OCI-LY1 (cell line): ENCODE data around the gene SIM2.

Source experiments
- H2AFZ ChIP-seq: fragments of 200-600 bp; sonication (generic), shearing (Covaris generic); 2 replicates; pipeline ENCODE4 v1.6.0; 2014; ENCODE audit warnings: antibody characterized with exemption, mild to moderate bottlenecking, low read length
- H3F3A ChIP-seq: fragments of 200-600 bp; sonication (generic), shearing (Covaris generic); 2 replicates; pipeline ENCODE4 v1.6.0; 2014; ENCODE audit warnings: mild to moderate bottlenecking, antibody characterized with exemption, low read length, moderate library complexity; ENCODE audit not compliant: insufficient read depth
- H3K27ac ChIP-seq: fragments of 200-600 bp; sonication (generic); 2 replicates; pipeline ENCODE4 v1.5.1; 2014; ENCODE audit warnings: low read length, mixed run types, mild to moderate bottlenecking, low read depth; ENCODE audit not compliant: poor library complexity, severe bottlenecking
- H3K27me3 ChIP-seq: fragments of 200-600 bp; sonication (generic); 2 replicates; pipeline ENCODE4 v1.6.0; 2014; ENCODE audit warnings: antibody characterized with exemption, mild to moderate bottlenecking, low read length, moderate library complexity; ENCODE audit not compliant: insufficient read depth
- H3K36me3 ChIP-seq: fragments of 200-600 bp; sonication (generic); 2 replicates; pipeline ENCODE4 v1.6.1; 2014; ENCODE audit warnings: mild to moderate bottlenecking, antibody characterized with exemption, low read length, moderate library complexity, mixed read lengths; ENCODE audit not compliant: insufficient read depth
- H3K4me1 ChIP-seq: fragments of 200-600 bp; sonication (generic); 2 replicates; pipeline ENCODE4 v1.5.1; 2014; ENCODE audit warnings: mild to moderate bottlenecking, low read length, moderate library complexity; ENCODE audit not compliant: insufficient read depth, severe bottlenecking
- H3K4me2 ChIP-seq: fragments of 200-600 bp; sonication (generic), shearing (Covaris generic); 2 replicates; pipeline ENCODE4 v1.6.1; 2014; ENCODE audit warnings: low read length
- H3K4me3 ChIP-seq: fragments of 200-600 bp; sonication (generic); 2 replicates; pipeline ENCODE4 v1.5.1; 2014; ENCODE audit warnings: low read length, low read depth, mild to moderate bottlenecking, mixed read lengths; ENCODE audit not compliant: poor library complexity, severe bottlenecking
- H3K79me2 ChIP-seq: fragments of 200-600 bp; shearing (Covaris generic); 2 replicates; pipeline ENCODE4 v1.6.1; 2016; ENCODE audit warnings: mixed run types, low read length, mixed read lengths; ENCODE audit not compliant: insufficient read depth
- H3K9ac ChIP-seq: fragments of 200-600 bp; sonication (generic), shearing (Covaris generic); 2 replicates; pipeline ENCODE4 v1.6.1; 2014; ENCODE audit warnings: mild to moderate bottlenecking, low read length, mixed read lengths
- H3K9me2 ChIP-seq: fragments of 200-600 bp; sonication (generic), shearing (Covaris generic); 2 replicates; pipeline ENCODE4 v1.6.1; 2014; ENCODE audit warnings: low read depth, mild to moderate bottlenecking, low read length, mixed read lengths
- H3K9me3 ChIP-seq: fragments of 200-600 bp; shearing (Covaris generic); 2 replicates; pipeline ENCODE4 v1.6.1; 2014; ENCODE audit warnings: low read length, mixed read lengths
- H4K20me1 ChIP-seq: fragments of 200-600 bp; sonication (generic), shearing (Covaris generic); 2 replicates; pipeline ENCODE4 v1.6.0; 2016; ENCODE audit warnings: mild to moderate bottlenecking, low read length; ENCODE audit not compliant: insufficient read depth
- EZH2 ChIP-seq: fragments of 200-600 bp; sonication (generic), shearing (Covaris generic); IDR thresholded peaks from 2 replicates; pipeline ENCODE4 v1.8.0; 2017; ENCODE audit warnings: borderline replicate concordance, mixed run types, mild to moderate bottlenecking, antibody characterized with exemption, low read length, moderate library complexity, mixed read lengths
- TF ChIP-seq, protein P1 (sequence below): fragments of 200-600 bp; sonication (generic), shearing (Covaris generic); IDR thresholded peaks from 2 replicates; pipeline ENCODE4 v1.5.1; 2017; ENCODE audit warnings: mild to moderate bottlenecking, antibody characterized with exemption, low read length, moderate library complexity, mixed read lengths

The SIM2 gene

DNA sequence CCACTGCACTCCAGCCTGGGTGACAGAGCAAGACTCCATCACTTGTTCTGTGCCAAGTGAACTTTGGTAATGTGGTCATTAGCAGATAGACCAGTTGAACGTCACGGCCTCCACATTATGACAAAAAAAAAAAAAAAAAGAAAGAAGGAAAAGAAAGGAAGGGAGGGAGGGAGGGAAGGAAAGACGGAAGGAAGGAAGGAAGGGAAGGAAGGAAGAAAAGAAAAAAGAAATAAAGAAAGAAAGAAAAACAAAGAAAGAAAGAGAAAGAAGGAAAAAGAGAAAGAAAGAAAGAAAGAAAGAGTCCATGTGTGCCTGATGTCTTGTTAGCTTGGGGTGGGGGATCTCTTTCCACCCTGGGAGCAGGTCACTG is 45.3 kb downstream of the SIM2 start:
- H4K20me1 ChIP-seq = no peaks in the 10 kb centered on the region
- no peak for TF ChIP-seq EZH2
- TF ChIP-seq, protein P1, sequence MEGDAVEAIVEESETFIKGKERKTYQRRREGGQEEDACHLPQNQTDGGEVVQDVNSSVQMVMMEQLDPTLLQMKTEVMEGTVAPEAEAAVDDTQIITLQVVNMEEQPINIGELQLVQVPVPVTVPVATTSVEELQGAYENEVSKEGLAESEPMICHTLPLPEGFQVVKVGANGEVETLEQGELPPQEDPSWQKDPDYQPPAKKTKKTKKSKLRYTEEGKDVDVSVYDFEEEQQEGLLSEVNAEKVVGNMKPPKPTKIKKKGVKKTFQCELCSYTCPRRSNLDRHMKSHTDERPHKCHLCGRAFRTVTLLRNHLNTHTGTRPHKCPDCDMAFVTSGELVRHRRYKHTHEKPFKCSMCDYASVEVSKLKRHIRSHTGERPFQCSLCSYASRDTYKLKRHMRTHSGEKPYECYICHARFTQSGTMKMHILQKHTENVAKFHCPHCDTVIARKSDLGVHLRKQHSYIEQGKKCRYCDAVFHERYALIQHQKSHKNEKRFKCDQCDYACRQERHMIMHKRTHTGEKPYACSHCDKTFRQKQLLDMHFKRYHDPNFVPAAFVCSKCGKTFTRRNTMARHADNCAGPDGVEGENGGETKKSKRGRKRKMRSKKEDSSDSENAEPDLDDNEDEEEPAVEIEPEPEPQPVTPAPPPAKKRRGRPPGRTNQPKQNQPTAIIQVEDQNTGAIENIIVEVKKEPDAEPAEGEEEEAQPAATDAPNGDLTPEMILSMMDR = no peak
- no peaks in the 10 kb centered on the region for H3K36me3 ChIP-seq
- H3K9me2 ChIP-seq = no peaks in the 10 kb centered on the region
- no peaks in the 10 kb centered on the region for H3K79me2 ChIP-seq
- no peak overlapping the region for H3K9ac ChIP-seq
- no peaks in the 10 kb centered on the region for H3F3A ChIP-seq
- no peak overlapping the region for H3K27ac ChIP-seq
- no peak overlapping the region for H3K4me2 ChIP-seq
- no peak overlapping the region for H2AFZ ChIP-seq
- H3K9me3 ChIP-seq = no peaks in the 10 kb centered on the region
- no peaks in the 10 kb centered on the region for H3K4me1 ChIP-seq
- H3K27me3 ChIP-seq = no peaks in the 10 kb centered on the region
- H3K4me3 ChIP-seq = no peak overlapping the region

- Histone ChIP-seq H3K36me3 (no peaks in the 10 kb centered on the region), H3K4me2 (no peak overlapping the region), H3K9me2 (no peaks in the 10 kb centered on the region), H3K4me3 (no peak overlapping the region), H3K27me3 (no peaks in the 10 kb centered on the region), H3K79me2 (no peaks in the 10 kb centered on the region), H2AFZ (no peak overlapping the region), H3K9me3 (no peaks in the 10 kb centered on the region), H3K4me1 (no peaks in the 10 kb centered on the region), H3F3A (no peaks in the 10 kb centered on the region), H3K9ac (no peak overlapping the region), H4K20me1 (no peaks in the 10 kb centered on the region), H3K27ac (no peak overlapping the region)
- TF ChIP-seq, protein P1 = no peak
- no peak for TF ChIP-seq EZH2
These were observed 45.8 kb downstream of the SIM2 start for GRCh38 chr21:36744560-36745231.

DNA sequence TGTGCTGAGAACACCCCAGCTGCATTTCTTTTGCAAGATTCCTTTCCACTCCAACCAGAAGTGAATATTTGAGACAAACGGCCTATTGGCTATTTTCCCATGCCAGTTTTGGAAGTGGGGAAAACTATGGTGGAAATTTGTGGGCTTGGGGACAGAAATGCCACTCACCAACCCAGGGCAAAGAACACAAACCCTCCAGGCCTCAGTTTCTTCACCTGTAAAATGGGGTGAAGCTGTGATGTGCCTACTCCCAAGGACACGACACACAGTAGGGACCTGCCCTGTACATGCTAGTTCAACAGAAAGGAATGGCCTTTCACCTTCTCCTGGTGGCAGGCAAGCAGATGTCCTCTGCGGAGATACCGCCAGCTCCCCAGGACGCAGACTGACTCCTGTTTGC is 46.5 kb downstream of the SIM2 start:
- H3K4me2 ChIP-seq = no peak overlapping the region
- H3K9me3 ChIP-seq = no peaks in the 10 kb centered on the region
- H2AFZ ChIP-seq = no peak overlapping the region
- H3K36me3 ChIP-seq = no peaks in the 10 kb centered on the region
- H3K79me2 ChIP-seq = no peaks in the 10 kb centered on the region
- no peaks in the 10 kb centered on the region for H3K9me2 ChIP-seq
- H3F3A ChIP-seq = no peaks in the 10 kb centered on the region
- H3K9ac ChIP-seq = no peak overlapping the region
- no peaks in the 10 kb centered on the region for H3K27me3 ChIP-seq
- H3K4me3 ChIP-seq = no peak overlapping the region
- H4K20me1 ChIP-seq = no peaks in the 10 kb centered on the region
- no peak overlapping the region for H3K27ac ChIP-seq
- TF ChIP-seq, protein P1 = no peak
- no peak for TF ChIP-seq EZH2
- no peaks in the 10 kb centered on the region for H3K4me1 ChIP-seq
